Left ventricle myocardium superior (tissue), 1 donor: ENCODE results near the gene CAMP. TPM values are rescaled to one million over a fixed set of nuclear protein-coding genes. Genes with fewer than 3 reads are reported as not detected.

Source experiments
- ATAC-seq: fragments of 200-7000 bp; cut with Tn5 transposase; one replicate; pipeline ENCODE4 v1.9.1; 2020; ENCODE audit warnings: mild to moderate bottlenecking, moderate library complexity
- DNase-seq: peaks from one replicate; pipeline ENCODE4 v3.0.0-alpha.2; 2020
- intact Hi-C: fragments of 100-400 bp; cut with micrococcal nuclease; formaldehyde crosslinking; loops from one replicate; pipeline ENCODE4 v1.11.0; 2022
- long read RNA-seq: library from polyadenylated mRNA; unstranded; transcript quantifications from one replicate; pipeline ENCODE4 v2.0.0, GENCODE V29; 2021
- total RNA-seq: library from RNA; stranded (reverse); fragmentation: NEBNext Ultra II Directional; extraction: Animal tissue kit (Norgen Biotek cat#: 25700); gene quantifications from one replicate; pipeline ENCODE4 v1.2.1, GENCODE V29; 2021
- donor health status: DM: no; HTN: yes; CAD: no; lungs with severe emphysema.

The CAMP gene, protein sequence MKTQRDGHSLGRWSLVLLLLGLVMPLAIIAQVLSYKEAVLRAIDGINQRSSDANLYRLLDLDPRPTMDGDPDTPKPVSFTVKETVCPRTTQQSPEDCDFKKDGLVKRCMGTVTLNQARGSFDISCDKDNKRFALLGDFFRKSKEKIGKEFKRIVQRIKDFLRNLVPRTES
- total RNA-seq: not detected
- long read RNA-seq: 0 reads

- peak; percentile 42 for ATAC-seq
- intact Hi-C loops: no loop called here
These were observed at the start of gene CAMP for GRCh38 chr3:48222616-48223513. CAMP (plus strand) TSS chr3:48223495; CDS start chr3:48223512, 17 bp downstream.

GRCh38 chr3:48178072-48178471 is 45.2 kb upstream of the CAMP start:
- DNase-seq: no peak
- peak; percentile 88 for ATAC-seq
- intact Hi-C loops: no loop called here

More at GRCh38 chr3:48222616-48223513, at the start of gene CAMP:
- DNase-seq: peak; percentile 82

DNA sequence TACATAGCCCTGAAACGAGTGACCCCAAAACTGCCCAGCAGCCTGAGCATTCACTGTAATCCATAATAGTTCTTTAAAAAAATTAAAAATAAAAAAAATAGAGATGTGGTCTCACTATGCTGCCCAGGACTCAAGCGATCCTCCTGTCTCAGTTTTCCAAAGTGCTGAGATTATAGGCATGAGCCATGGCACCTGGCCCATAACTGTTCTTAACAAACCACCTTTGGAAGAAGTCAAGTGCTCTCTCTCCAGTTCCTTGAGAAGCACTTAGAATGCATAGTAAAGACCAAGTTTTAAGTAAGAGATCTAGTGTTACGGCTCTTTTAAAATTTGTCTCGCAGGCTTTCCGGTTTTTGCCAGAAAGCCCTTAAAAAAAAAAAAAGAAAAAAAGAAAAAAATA is 43.3 kb upstream of the CAMP start:
- no peak for DNase-seq
- no peak for ATAC-seq
- intact Hi-C loops: no loop called here

DNA sequence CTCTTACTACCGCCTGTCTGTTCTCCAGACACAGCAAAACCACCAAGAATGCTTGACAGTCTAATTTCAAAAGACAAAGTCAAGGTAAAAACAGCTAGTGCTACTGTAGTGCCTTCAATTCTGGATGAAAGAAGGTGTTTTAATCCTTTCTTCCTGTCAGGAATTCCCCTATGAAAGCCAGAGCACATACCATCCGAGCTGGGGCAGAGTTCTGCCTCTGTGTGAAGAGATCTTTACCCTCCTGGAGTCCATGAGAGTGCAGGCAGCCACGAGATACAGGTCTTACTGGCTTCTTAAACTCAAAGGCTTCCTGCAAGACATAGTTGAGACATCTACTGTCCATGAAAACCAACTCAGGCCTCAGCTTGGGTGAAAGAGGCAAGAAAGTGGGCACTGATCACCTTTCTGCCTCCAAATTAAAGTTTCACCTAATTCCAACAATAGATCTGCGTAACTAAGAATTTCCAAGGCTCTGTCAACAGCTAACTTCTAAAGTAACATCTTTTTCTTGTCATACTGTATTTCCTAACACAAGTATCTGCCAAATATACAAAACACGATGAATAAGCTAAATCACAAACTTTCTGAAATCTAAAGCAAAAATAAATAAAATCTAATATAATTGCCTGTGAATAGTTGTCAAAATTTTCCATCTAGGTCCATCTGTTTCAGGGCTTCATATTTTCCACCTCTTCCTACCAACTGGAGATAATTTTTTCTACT is 42.6 kb upstream of the CAMP start:
- no peak for ATAC-seq
- DNase-seq: no peak
- intact Hi-C loops: no loop called here

GRCh38 chr3:48184299-48184698 is 39.0 kb upstream of the CAMP start:
- intact Hi-C loops: no loop called here
- DNase-seq (no peak), ATAC-seq (no peak)

DNA sequence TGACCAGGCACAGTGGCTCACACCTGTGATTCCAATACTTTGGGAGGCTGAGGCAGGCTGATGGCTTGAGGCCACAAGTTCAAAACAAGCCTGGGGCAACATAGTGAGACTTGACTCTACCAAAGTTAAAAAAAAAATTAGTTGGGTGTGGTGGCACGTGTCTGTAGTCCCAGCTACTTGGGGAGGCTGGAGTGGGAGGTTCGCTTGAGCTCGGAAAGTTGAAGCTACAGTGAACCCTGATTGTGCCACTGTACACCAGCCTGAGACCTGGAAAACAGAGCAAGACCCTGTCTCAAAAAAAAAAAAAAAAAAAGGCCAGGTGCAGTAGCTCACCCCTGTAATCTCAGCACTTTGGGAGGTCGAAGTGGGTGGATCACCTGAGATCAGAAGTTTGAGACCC is 38.2 kb upstream of the CAMP start:
- intact Hi-C loops: no loop called here
- no peak for ATAC-seq
- no peak for DNase-seq

GRCh38 chr3:48186631-48187300 is 36.5 kb upstream of the CAMP start:
- no peak for ATAC-seq
- intact Hi-C loops: no loop called here
- no peak for DNase-seq

GRCh38 chr3:48187301-48187578 is 36.1 kb upstream of the CAMP start:
- intact Hi-C loops: no loop called here
- ATAC-seq (no peak), DNase-seq (no peak)

DNA sequence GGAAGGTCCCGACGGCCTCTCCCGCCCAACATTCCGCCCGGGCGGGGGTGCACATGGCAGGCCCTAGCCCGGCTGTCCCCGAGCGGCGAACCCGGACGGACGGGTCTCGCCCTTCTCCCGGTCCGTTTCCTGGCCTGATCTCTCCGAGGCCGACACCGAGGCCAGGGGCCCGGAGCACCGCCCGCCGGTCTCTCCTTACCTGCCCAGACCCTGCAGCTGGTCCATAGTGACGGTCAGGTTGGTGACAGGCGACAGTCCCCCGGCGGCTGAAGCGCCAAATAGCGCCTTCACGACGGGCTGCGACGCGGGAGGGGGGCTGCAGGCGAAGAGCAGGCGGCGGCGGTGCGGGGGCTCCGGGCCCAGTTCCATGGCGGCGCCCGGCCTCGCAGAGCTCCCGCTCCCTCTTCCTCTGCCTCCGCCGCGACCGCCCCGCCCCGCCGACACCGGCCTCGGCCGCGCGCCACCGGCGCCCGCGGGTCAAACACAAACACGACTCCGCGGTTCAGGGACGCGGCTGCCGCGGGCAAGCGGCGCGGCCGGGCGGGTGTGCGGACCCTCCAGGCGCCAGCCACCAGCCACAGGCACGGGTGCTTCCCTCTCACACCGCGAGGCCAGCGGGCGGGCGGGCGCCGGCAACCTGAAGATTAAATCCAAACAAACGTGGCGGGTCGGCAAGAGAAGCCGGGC is 35.6 kb upstream of the CAMP start:
- intact Hi-C loops: no loop called here
- peak; percentile 66 for DNase-seq

GRCh38 chr3:48188266-48189201 is 34.8 kb upstream of the CAMP start, which contains the start of gene CDC25A:
CDC25A (minus strand) TSS chr3:48188417; CDS start chr3:48187947, 470 bp downstream.
- peak; percentile 98 for ATAC-seq
- DNase-seq: peak; percentile 94
- intact Hi-C loops: no loop called here

More for the DNA sequence above, 35.6 kb upstream of the CAMP start:
- ATAC-seq: peak; percentile 49

DNA sequence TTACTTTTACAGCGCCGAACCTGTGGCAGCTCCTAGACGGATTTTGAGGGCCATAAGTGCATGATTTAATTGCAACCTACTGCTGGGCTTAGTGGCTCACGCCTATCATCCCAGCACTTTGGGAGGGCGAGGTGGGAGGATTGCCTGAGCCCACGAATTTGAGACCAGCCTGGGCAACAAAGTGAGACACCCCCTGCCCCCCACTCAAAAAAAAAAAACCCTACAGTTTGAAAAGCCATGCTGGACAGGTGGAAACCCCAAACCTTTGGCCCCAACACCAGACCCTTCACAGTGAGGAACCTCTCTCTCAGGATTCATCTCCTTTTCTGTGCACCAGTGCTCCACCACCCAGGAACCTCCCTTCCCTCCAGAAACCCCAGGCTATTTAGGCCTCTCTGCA is 34.0 kb upstream of the CAMP start:
- DNase-seq (no peak), ATAC-seq (no peak)
- intact Hi-C loops: no loop called here

- ATAC-seq: no peak
- intact Hi-C loops: no loop called here
- DNase-seq: no peak
These were observed 32.4 kb upstream of the CAMP start for GRCh38 chr3:48190911-48191310.

GRCh38 chr3:48194446-48195071 is 28.7 kb upstream of the CAMP start:
- DNase-seq (peak; percentile 58), ATAC-seq (peak; percentile 70)
- intact Hi-C loops: no loop called here

DNA sequence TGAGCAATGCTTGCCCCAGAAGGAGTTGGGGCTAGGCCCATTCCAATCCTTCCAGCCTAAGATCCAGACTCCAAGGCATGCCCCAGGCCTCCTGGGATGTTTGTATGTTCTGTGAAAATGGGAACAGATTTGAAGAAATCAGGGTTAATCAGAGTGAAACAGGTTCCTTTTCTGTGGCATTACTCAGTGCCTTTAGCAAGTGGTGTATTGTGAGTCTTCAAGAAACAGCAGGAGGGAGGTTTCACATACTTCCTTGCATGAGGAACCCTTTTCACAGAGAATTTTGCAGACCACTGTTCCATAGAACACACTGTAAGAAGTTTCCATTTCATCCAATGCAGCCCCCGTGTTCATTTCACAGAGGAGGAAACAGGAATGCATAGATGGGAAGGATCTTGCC is 26.7 kb upstream of the CAMP start:
- no peak for DNase-seq
- ATAC-seq: no peak
- intact Hi-C loops: no loop called here

GRCh38 chr3:48199117-48199516 is 24.2 kb upstream of the CAMP start:
- DNase-seq (no peak), ATAC-seq (no peak)
- intact Hi-C loops: no loop called here

- intact Hi-C loops: no loop called here
- no peak for DNase-seq
- ATAC-seq: no peak
These were observed 20.7 kb upstream of the CAMP start for GRCh38 chr3:48202632-48203031.

DNA sequence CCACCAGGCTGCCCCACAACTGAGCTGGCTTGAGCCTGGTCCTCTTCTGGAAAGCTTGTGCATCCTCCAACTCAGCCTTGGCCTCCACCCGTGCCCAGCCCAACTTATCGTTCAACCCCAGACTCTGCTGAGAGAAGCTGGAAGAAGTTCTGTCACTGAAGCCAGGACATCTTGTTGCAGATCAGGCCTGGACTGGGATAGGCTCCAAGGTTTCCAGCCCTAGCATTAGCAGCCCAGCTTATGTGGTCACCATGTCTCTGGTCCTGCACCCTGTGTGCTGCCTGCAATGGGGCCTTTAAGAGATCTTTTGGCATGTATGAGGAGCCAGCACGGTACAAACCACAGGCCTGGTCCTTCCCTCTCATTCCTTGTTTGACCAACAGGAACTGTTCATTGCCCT is 15.2 kb upstream of the CAMP start:
- intact Hi-C loops: no loop called here
- peak; percentile 63 for ATAC-seq
- no peak for DNase-seq

DNA sequence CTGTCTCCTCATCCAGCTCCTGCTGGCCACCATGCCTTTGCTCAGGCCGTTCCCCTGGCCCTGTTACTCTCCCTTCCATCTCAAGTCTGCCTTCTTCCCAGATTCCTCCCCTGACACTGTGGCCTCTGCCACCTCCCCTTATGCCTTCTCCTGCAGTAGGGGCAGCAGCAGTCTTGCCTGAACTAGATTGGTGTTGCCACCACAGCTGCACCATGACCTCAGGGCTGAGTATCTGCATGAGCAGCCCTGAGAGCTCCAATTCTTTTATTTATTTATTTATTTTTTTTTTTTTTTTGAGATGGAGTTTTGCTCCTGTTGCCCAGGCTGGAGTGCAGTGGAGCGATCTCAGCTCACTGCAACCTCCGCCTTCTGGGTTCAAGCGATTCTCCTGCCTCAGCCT is 13.8 kb upstream of the CAMP start:
- DNase-seq (no peak), ATAC-seq (no peak)
- intact Hi-C loops: no loop called here
